A549 treated with dexamethasone at 1 μM for 4 hours (cell line): ENCODE results near the gene PSMC3IP. TPM values are rescaled to one million over a fixed set of nuclear protein-coding genes. Genes with fewer than 3 reads are reported as not detected.

Experiments
- total RNA-seq: library from RNA; stranded (reverse); fragments of 200-300 nt; extraction: Qiagen RNA extraction; gene quantifications from 5 replicates; pipeline ENCODE4 v1.2.3, GENCODE V29; 2022

The PSMC3IP gene
- total RNA-seq, result 29.1 to 33.7 TPM (median 32.2 TPM) in 5 replicates

GRCh38 chr17:42577532-42578281 lies at the start of gene PSMC3IP:
PSMC3IP (minus strand) TSS chr17:42577729; CDS start chr17:42577686, 43 bp downstream.

GRCh38 chr17:42609182-42609813 lies 31.8 kb upstream of the PSMC3IP start, which contains the start of the genes RETREG3 and TUBG1:
RETREG3 (minus strand) TSS chr17:42609374; CDS start chr17:42609324, 50 bp downstream.
TUBG1 (plus strand) TSS chr17:42609683; CDS start chr17:42609738, 55 bp downstream.

GRCh38 chr17:42566883-42567573 lies 10.5 kb downstream of the PSMC3IP start, which contains the start of gene MLX:
MLX (plus strand) TSS chr17:42567100; CDS start chr17:42567125, 25 bp downstream.

GRCh38 chr17:42561897-42562387 lies 15.6 kb downstream of the PSMC3IP start, which contains the start of gene COASY:
COASY (plus strand) TSS chr17:42562148; CDS start chr17:42562623, 475 bp downstream.

GRCh38 chr17:42552736-42553135 lies 24.8 kb downstream of the PSMC3IP start, which contains the start of gene HSD17B1:
HSD17B1 (plus strand) TSS chr17:42552923; CDS start chr17:42552934, 11 bp downstream.

GRCh38 chr17:42536048-42536371 lies 41.5 kb downstream of the PSMC3IP start, which contains the start of gene NAGLU:
NAGLU (plus strand) TSS chr17:42536241; CDS start chr17:42536273, 32 bp downstream.

Other genes with a start within 250 kb of the PSMC3IP start
- 59.7 to 88.6 TPM (median 82.5 TPM) in 5 replicates for gene STAT3, start 189.3 kb downstream of the PSMC3IP start, total RNA-seq
- 352 to 454 TPM (median 429 TPM) in 5 replicates for gene CAVIN1, start 154.5 kb downstream of the PSMC3IP start, total RNA-seq
- gene ATP6V0A1, start 118.9 kb downstream of the PSMC3IP start, total RNA-seq, result 25.9 to 42.7 TPM (median 40.2 TPM) in 5 replicates
- gene NAGLU, start 41.5 kb downstream of the PSMC3IP start, total RNA-seq, result 28.7 to 43.2 TPM (median 37.9 TPM) in 5 replicates
- gene HSD17B1, start 24.8 kb downstream of the PSMC3IP start, total RNA-seq, result 0.89 to 1.5 TPM (median 1.2 TPM) in 5 replicates
- gene COASY, start 15.6 kb downstream of the PSMC3IP start, total RNA-seq, result 96.2 to 121 TPM (median 112 TPM) in 5 replicates
- 53.8 to 68.7 TPM (median 66.2 TPM) in 5 replicates for gene MLX, start 10.6 kb downstream of the PSMC3IP start, total RNA-seq
- 24.9 to 32.1 TPM (median 30.6 TPM) in 5 replicates for gene RETREG3, start 31.6 kb upstream of the PSMC3IP start, total RNA-seq
- 128 to 160 TPM (median 146 TPM) in 5 replicates for gene TUBG1, start 32.0 kb upstream of the PSMC3IP start, total RNA-seq
- 14.0 to 23.3 TPM (median 20.5 TPM) in 5 replicates for gene TUBG2, start 81.6 kb upstream of the PSMC3IP start, total RNA-seq
- gene PLEKHH3, start 99.3 kb upstream of the PSMC3IP start, total RNA-seq, result 11.5 to 15.9 TPM (median 14.6 TPM) in 5 replicates
- gene CCR10, start 104.1 kb upstream of the PSMC3IP start, total RNA-seq, result 0.21 to 0.42 TPM (median 0.34 TPM) in 5 replicates
- 3.8 to 6.0 TPM (median 5.8 TPM) in 5 replicates for gene CNTNAP1, start 104.8 kb upstream of the PSMC3IP start, total RNA-seq
- gene EZH1, start 167.3 kb upstream of the PSMC3IP start, total RNA-seq, result 9.4 to 12.3 TPM (median 10.0 TPM) in 5 replicates
- 0.67 to 1.5 TPM (median 0.77 TPM) in 5 replicates for gene RAMP2, start 183.5 kb upstream of the PSMC3IP start, total RNA-seq
- 112 to 135 TPM (median 113 TPM) in 5 replicates for gene VPS25, start 195.7 kb upstream of the PSMC3IP start, total RNA-seq
- gene WNK4, start 202.9 kb upstream of the PSMC3IP start, total RNA-seq, result 0.50 to 1.7 TPM (median 1.1 TPM) in 5 replicates
- gene COA3, start 221.0 kb upstream of the PSMC3IP start, total RNA-seq, result 120 to 129 TPM (median 122 TPM) in 5 replicates
- gene CNTD1, start 221.1 kb upstream of the PSMC3IP start, total RNA-seq, result 0.07 TPM in 1 of 5 replicates, not detected in the others
- 82.3 to 107 TPM (median 86.1 TPM) in 5 replicates for gene BECN1, start 246.6 kb upstream of the PSMC3IP start, total RNA-seq